ENCODE data around the gene NAA38. TPM values are rescaled to one million over a fixed set of nuclear protein-coding genes. Genes with fewer than 3 reads are reported as not detected.

Gene NAA38
- total RNA-seq, 5 donors from 2014 or later (not counting 1 experiment from before 2014, with no cell fraction given): 15.8 to 40.6 (median 33.6) TPM

- CTCF ChIA-PET: interaction anchor here (0.7 to 1.5 kb wide), 5 partner anchors 35 to 1295 kb away, joined by 3 to 5 read pairs (median 3); no protein-coding TSS in a partner anchor
- Histone ChIP-seq H3K27me3 (replicated peaks in 1 of 2; ENCODE audit: control insufficient read depth in 2 of 2, extremely low read depth in 1 of 2, insufficient read depth in 2 of 2, low read length in 1 of 2) (peaks cover 0 to 12% of the 10 kb centered on the region in 2 experiments), H3K9me3 (no peaks in the 10 kb centered on the region), H3K27ac (ENCODE audit: low read length) (no peak overlapping the region), H3K36me3 (ENCODE audit: control insufficient read depth in 2 of 2, extremely low read depth in 1 of 2, insufficient read depth in 1 of 2, low read length in 1 of 2) (no peaks in the 10 kb centered on the region), H3K4me3 (ENCODE audit: control insufficient read depth in 1 of 2, extremely low read depth in 1 of 2, low read length in 1 of 2) (no peak overlapping the region), H3K4me1 (ENCODE audit: control insufficient read depth in 1 of 2, extremely low read depth in 1 of 2, insufficient read depth in 2 of 2, low read length in 2 of 2) (no peaks in the 10 kb centered on the region)
- 86% methylated on average over 27 of the region's 27 CpGs for WGBS (ENCODE audit: insufficient coverage)
- Mint-ChIP-seq H3K4me3 (no peak overlapping the region), H3K27ac (no peak overlapping the region), H3K9me3 (no peaks in the 10 kb centered on the region), H3K27me3 (no peaks in the 10 kb centered on the region), H3K36me3 (no peaks in the 10 kb centered on the region), H3K4me1 (peaks cover 0 to 5% (median 0%) of the 10 kb centered on the region in 3 donors)
- no peak for DNase-seq
- POLR2A ChIA-PET: no interaction called here
- ATAC-seq (replicated peaks in 1 of 4): no peak
Observed at GRCh38 chr17:7818746-7819645, 38.4 kb downstream of the NAA38 start.

DNA sequence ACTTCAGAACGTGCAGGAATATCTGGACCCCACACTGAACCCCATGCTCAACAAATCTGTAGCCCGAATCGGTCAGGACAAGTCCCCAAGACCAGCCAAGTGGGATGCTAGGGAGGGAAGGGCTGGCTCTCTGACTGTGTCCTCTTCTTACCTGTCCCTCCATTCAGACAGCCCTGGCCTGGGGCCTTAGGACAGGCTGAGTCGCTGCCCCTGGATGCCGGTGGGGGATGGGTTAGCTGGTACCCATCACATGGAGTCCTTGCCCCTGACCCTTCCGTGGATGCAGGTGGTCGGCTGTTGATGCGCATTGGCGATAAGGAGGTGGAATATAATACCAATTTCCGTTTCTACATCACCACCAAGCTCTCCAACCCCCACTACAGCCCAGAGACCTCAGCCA lies 39.3 kb downstream of the NAA38 start:
- peaks cover 0 to 12% of the 10 kb centered on the region in 2 experiments for H3K27me3 ChIP-seq (replicated peaks in 1 of 2; ENCODE audit: control insufficient read depth in 2 of 2, extremely low read depth in 1 of 2, insufficient read depth in 2 of 2, low read length in 1 of 2)
- ATAC-seq (replicated peaks in 1 of 4) (no peak), DNase-seq (no peak)
- no peak overlapping the region for H3K27ac ChIP-seq (ENCODE audit: low read length)
- Mint-ChIP-seq H3K4me1 (peaks cover 0 to 5% (median 0%) of the 10 kb centered on the region in 3 donors), H3K4me3 (no peak overlapping the region), H3K27ac (peak overlapping the region in 1 of 2 donors; percentile 43), H3K36me3 (no peaks in the 10 kb centered on the region), H3K9me3 (no peaks in the 10 kb centered on the region), H3K27me3 (no peaks in the 10 kb centered on the region)
- POLR2A ChIA-PET: no interaction called here
- no peaks in the 10 kb centered on the region for H3K36me3 ChIP-seq (ENCODE audit: control insufficient read depth in 2 of 2, extremely low read depth in 1 of 2, insufficient read depth in 1 of 2, low read length in 1 of 2)
- CTCF ChIA-PET: interaction anchor here (1.0 to 1.2 kb wide), 3 partner anchors 8 to 74 kb away, joined by 3 to 8 read pairs (median 3); no protein-coding TSS in a partner anchor
- H3K4me3 ChIP-seq (ENCODE audit: control insufficient read depth in 1 of 2, extremely low read depth in 1 of 2, low read length in 1 of 2): no peak overlapping the region
- WGBS (ENCODE audit: insufficient coverage): no CpG with 5 or more reads among the region's 10 CpGs
- no peaks in the 10 kb centered on the region for H3K4me1 ChIP-seq (ENCODE audit: control insufficient read depth in 1 of 2, extremely low read depth in 1 of 2, insufficient read depth in 2 of 2, low read length in 2 of 2)
- no peaks in the 10 kb centered on the region for H3K9me3 ChIP-seq

GRCh38 chr17:7817643-7817964 lies 39.8 kb downstream of the NAA38 start:
- no peaks in the 10 kb centered on the region for H3K36me3 ChIP-seq (ENCODE audit: control insufficient read depth in 2 of 2, extremely low read depth in 1 of 2, insufficient read depth in 1 of 2, low read length in 1 of 2)
- H3K4me3 ChIP-seq (ENCODE audit: control insufficient read depth in 1 of 2, extremely low read depth in 1 of 2, low read length in 1 of 2): no peak overlapping the region
- ATAC-seq (replicated peaks in 1 of 4) (no peak), DNase-seq (no peak)
- Mint-ChIP-seq H3K36me3 (no peaks in the 10 kb centered on the region), H3K4me1 (peaks cover 0 to 4% (median 0%) of the 10 kb centered on the region in 3 donors), H3K27me3 (no peaks in the 10 kb centered on the region), H3K9me3 (no peaks in the 10 kb centered on the region), H3K27ac (no peak overlapping the region), H3K4me3 (no peak overlapping the region)
- POLR2A ChIA-PET: no interaction called here
- no peak overlapping the region for H3K27ac ChIP-seq (ENCODE audit: low read length)
- CTCF ChIA-PET: interaction anchor here in 1 of 2 donors (1.1 kb wide), 1 partner anchor 8 kb away, joined by 8 read pairs; no protein-coding TSS in a partner anchor
- WGBS (ENCODE audit: insufficient coverage): 85% methylated on average over 8 of the region's 9 CpGs
- H3K27me3 ChIP-seq (replicated peaks in 1 of 2; ENCODE audit: control insufficient read depth in 2 of 2, extremely low read depth in 1 of 2, insufficient read depth in 2 of 2, low read length in 1 of 2): peaks cover 0 to 12% of the 10 kb centered on the region in 2 experiments
- H3K9me3 ChIP-seq: no peaks in the 10 kb centered on the region
- no peaks in the 10 kb centered on the region for H3K4me1 ChIP-seq (ENCODE audit: control insufficient read depth in 1 of 2, extremely low read depth in 1 of 2, insufficient read depth in 2 of 2, low read length in 2 of 2)

GRCh38 chr17:7816926-7817642 lies 40.3 kb downstream of the NAA38 start:
- Histone ChIP-seq H3K9me3 (no peaks in the 10 kb centered on the region), H3K4me3 (ENCODE audit: control insufficient read depth in 1 of 2, extremely low read depth in 1 of 2, low read length in 1 of 2) (no peak overlapping the region), H3K4me1 (ENCODE audit: control insufficient read depth in 1 of 2, extremely low read depth in 1 of 2, insufficient read depth in 2 of 2, low read length in 2 of 2) (no peaks in the 10 kb centered on the region), H3K27ac (ENCODE audit: low read length) (no peak overlapping the region), H3K36me3 (ENCODE audit: control insufficient read depth in 2 of 2, extremely low read depth in 1 of 2, insufficient read depth in 1 of 2, low read length in 1 of 2) (no peaks in the 10 kb centered on the region), H3K27me3 (replicated peaks in 1 of 2; ENCODE audit: control insufficient read depth in 2 of 2, extremely low read depth in 1 of 2, insufficient read depth in 2 of 2, low read length in 1 of 2) (peaks cover 0 to 11% of the 10 kb centered on the region in 2 experiments)
- ATAC-seq (replicated peaks in 1 of 4): no peak
- Mint-ChIP-seq H3K4me1 (no peaks in the 10 kb centered on the region), H3K9me3 (no peaks in the 10 kb centered on the region), H3K27me3 (no peaks in the 10 kb centered on the region), H3K36me3 (no peaks in the 10 kb centered on the region), H3K4me3 (no peak overlapping the region), H3K27ac (no peak overlapping the region)
- 89% methylated on average over 9 of the region's 10 CpGs for WGBS (ENCODE audit: insufficient coverage)
- ChIA-PET CTCF (interaction anchor here (0.8 to 1.3 kb wide), 3 partner anchors 9 to 40 kb away, joined by 3 to 8 read pairs (median 4); partner anchors contain the start of gene NAA38 (in 1 of the 2)), POLR2A (no interaction called here)
- no peak for DNase-seq

DNA sequence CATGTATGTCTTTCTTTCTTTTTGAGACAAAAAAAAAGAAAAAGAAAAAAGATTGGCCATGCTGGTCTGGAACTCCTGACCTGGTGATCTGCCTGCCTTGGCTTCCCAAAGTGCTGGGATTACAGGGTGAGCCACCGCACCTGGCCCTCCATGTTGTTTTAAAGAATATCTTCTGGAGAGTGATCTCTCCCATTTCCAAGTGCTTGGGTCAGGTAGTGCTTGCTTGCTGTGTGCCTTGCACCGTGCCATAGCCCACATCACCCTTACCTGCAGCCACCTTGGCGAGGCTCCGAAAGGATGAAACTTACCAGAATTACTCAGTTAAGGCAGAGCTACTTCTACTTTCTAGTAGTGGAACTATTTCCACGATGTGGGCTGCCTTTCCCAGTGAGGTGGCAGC lies 42.4 kb downstream of the NAA38 start:
- 84% methylated on average over 3 of the region's 5 CpGs for WGBS (ENCODE audit: insufficient coverage)
- ChIA-PET POLR2A (no interaction called here), CTCF (interaction anchor here in 1 of 2 donors (1.0 kb wide), 1 partner anchor 177 kb away, joined by 3 read pairs; no protein-coding TSS in a partner anchor)
- Mint-ChIP-seq H3K4me1 (peaks cover 3 to 9% (median 7%) of the 10 kb centered on the region in 3 donors), H3K27ac (no peak overlapping the region), H3K36me3 (no peaks in the 10 kb centered on the region), H3K27me3 (peaks cover 0 to 3% of the 10 kb centered on the region in 2 donors), H3K9me3 (no peaks in the 10 kb centered on the region), H3K4me3 (no peak overlapping the region)
- no peak overlapping the region for H3K27ac ChIP-seq (ENCODE audit: low read length)
- no peak for ATAC-seq (replicated peaks in 1 of 4)
- H3K9me3 ChIP-seq: no peaks in the 10 kb centered on the region
- H3K4me1 ChIP-seq (ENCODE audit: control insufficient read depth in 1 of 2, extremely low read depth in 1 of 2, insufficient read depth in 2 of 2, low read length in 2 of 2): no peaks in the 10 kb centered on the region
- DNase-seq: no peak
- no peak overlapping the region for H3K4me3 ChIP-seq (ENCODE audit: control insufficient read depth in 1 of 2, extremely low read depth in 1 of 2, low read length in 1 of 2)
- H3K36me3 ChIP-seq (ENCODE audit: control insufficient read depth in 2 of 2, extremely low read depth in 1 of 2, insufficient read depth in 1 of 2, low read length in 1 of 2): no peaks in the 10 kb centered on the region
- peaks cover 0 to 6% of the 10 kb centered on the region in 2 experiments for H3K27me3 ChIP-seq (replicated peaks in 1 of 2; ENCODE audit: control insufficient read depth in 2 of 2, extremely low read depth in 1 of 2, insufficient read depth in 2 of 2, low read length in 1 of 2)

DNA sequence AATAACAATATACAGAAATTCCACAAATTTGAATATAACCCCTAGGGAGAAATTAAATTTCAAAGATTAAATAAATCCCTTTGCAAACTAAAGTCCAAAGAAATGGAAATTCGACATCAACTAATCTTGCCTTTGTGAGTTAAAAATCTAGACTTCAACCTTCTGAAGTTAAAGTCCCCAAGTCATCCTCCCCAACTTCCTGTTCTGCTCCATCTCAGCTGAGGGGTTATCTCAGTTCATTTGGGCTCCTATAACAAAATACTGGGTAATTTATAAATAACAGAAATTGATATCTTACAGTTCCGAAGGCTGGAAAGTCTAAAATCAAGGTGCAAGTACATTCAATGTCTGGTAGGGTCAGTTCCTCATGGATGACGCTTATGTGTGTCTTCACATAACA lies 46.1 kb downstream of the NAA38 start:
- H3K27ac ChIP-seq (ENCODE audit: low read length): no peak overlapping the region
- Mint-ChIP-seq H3K4me3 (no peak overlapping the region), H3K36me3 (no peaks in the 10 kb centered on the region), H3K27me3 (peaks cover 4 to 10% of the 10 kb centered on the region in 2 donors), H3K27ac (no peak overlapping the region), H3K4me1 (peaks cover 3 to 9% (median 7%) of the 10 kb centered on the region in 3 donors), H3K9me3 (no peaks in the 10 kb centered on the region)
- DNase-seq: no peak
- H3K36me3 ChIP-seq (ENCODE audit: control insufficient read depth in 2 of 2, extremely low read depth in 1 of 2, insufficient read depth in 1 of 2, low read length in 1 of 2): no peaks in the 10 kb centered on the region
- H3K4me3 ChIP-seq (ENCODE audit: control insufficient read depth in 1 of 2, extremely low read depth in 1 of 2, low read length in 1 of 2): no peak overlapping the region
- ChIA-PET POLR2A (no interaction called here), CTCF (no interaction called here)
- no peak for ATAC-seq (replicated peaks in 1 of 4)
- H3K27me3 ChIP-seq (replicated peaks in 1 of 2; ENCODE audit: control insufficient read depth in 2 of 2, extremely low read depth in 1 of 2, insufficient read depth in 2 of 2, low read length in 1 of 2): peaks cover 0 to 18% of the 10 kb centered on the region in 2 experiments
- H3K4me1 ChIP-seq (ENCODE audit: control insufficient read depth in 1 of 2, extremely low read depth in 1 of 2, insufficient read depth in 2 of 2, low read length in 2 of 2): no peaks in the 10 kb centered on the region
- H3K9me3 ChIP-seq: no peaks in the 10 kb centered on the region
- 100% methylated on average over 1 of the region's 3 CpGs for WGBS (ENCODE audit: insufficient coverage)

All from T-cell (primary cell).